Measurements from ENCODE around the gene VASH2.
"Not testable (repeated sequence)": the region's sequence is repeated elsewhere in the genome, so short reads cannot be mapped to it uniquely, and the experiment has no call there.

The VASH2 gene

DNA sequence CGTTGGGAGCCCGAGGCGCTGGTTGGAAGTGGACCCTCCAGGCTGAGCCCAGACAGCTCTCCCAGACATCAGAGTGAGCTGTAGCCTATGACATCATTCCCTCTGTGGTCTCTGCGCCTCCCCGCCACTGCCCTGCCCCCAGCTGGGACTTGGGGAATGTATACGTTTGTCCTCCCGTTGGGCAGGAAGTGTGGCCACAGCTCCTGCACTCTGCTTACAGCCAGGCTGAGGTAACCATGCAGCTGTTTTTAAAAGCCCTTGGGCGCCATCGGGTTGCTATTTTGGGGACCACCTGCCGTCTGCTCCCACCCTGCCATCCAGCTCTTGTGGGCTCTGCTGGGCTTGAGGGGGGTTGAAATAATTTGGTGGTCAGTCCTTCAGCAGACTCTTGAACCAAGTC lies 7.8 kb downstream of the VASH2 start:
- Histone ChIP-seq H3K9ac (ENCODE audit: low read length) (no peak overlapping the region), H3K27me3 (replicated peaks; ENCODE audit: control insufficient read depth, insufficient read depth, low read length) (peaks cover 73% of the 10 kb centered on the region), H3K36me3 (ENCODE audit: control insufficient read depth, insufficient read depth, low read length, severe bottlenecking) (no peaks in the 10 kb centered on the region), H3K9me3 (ENCODE audit: control insufficient read depth, low read length) (no peaks in the 10 kb centered on the region), H3K4me1 (ENCODE audit: control insufficient read depth, insufficient read depth, low read length) (no peaks in the 10 kb centered on the region), H3K4me3 (ENCODE audit: low read length) (no peak overlapping the region)
- no peak for DNase-seq (ENCODE audit: low read depth)

DNA sequence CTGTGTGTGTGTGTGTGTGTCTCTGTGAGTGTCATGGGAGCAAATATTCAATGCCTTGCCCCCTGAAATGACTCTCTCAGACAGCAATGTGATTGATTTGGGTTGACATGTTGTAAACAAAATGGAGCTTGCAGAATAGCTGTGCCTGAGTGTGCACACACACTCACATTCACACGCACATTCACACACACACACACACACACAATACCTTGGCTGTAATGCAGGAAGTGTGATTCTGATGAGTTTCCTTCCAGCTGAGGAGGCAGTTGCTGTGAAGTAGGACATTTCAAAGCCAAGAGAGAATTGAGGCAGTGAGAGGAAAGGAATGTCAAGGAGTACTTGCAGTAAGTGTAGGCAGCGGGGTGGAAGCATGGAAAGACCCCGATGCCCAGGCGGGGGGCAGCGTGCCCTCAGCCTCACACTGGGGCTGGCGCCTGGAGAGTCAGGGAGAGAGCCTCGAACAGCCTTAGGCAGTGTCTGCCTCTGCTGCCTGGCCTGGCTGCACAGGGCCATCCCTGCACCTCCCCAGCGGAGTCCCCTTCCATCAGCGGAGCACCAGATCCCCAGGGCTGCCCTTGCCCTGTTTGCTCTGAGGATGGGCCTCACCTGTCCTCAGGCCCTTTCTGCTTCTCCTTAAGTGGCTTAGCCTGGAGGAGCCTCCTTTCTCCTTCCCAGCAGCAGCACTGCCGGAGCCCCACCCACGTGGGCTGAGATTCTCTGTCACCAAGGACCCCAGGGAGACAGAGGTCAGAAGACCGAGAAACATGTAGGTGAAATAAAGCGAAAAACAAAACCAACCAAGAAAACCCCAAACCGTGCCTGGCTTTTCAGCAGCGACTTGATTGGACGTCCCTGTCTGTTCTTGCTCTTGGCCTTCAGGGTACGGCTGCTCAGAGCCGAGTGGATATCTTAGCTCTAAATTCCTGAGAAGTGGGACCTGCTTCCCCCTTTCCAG lies 9.2 kb downstream of the VASH2 start:
- H3K4me1 ChIP-seq (ENCODE audit: control insufficient read depth, insufficient read depth, low read length), result no peaks in the 10 kb centered on the region
- DNase-seq (ENCODE audit: low read depth), result no peak

DNA sequence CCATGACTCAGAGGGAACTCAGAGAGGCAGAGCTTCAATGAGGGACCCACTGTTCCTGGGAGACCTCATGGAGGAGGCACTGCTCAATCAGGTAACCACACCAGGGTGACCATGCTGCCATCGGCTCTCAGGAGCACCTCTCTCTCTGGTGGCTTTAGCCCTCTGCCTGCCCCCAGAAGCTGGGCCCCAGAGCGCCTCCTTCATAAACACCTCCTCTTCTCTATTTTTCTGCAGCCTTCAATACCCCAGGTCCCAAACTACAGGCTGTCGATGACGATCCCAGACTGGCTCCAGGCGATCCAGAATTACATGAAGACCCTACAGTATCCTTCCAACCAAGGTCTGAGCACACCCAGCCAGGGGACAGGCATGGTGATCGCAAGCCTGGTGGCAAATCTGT lies 10.6 kb downstream of the VASH2 start:
- no peak for DNase-seq (ENCODE audit: low read depth)
- Histone ChIP-seq H3K4me1 (ENCODE audit: control insufficient read depth, insufficient read depth, low read length) (no peaks in the 10 kb centered on the region), H3K4me3 (ENCODE audit: low read length) (no peak overlapping the region), H3K9ac (ENCODE audit: low read length) (no peak overlapping the region), H3K27me3 (replicated peaks; ENCODE audit: control insufficient read depth, insufficient read depth, low read length) (peaks cover 65% of the 10 kb centered on the region), H3K36me3 (ENCODE audit: control insufficient read depth, insufficient read depth, low read length, severe bottlenecking) (no peaks in the 10 kb centered on the region), H3K9me3 (ENCODE audit: control insufficient read depth, low read length) (no peaks in the 10 kb centered on the region)

More for the DNA sequence above, 9.2 kb downstream of the VASH2 start:
- no peaks in the 10 kb centered on the region for H3K9me3 ChIP-seq (ENCODE audit: control insufficient read depth, low read length)
- H3K36me3 ChIP-seq (ENCODE audit: control insufficient read depth, insufficient read depth, low read length, severe bottlenecking), result no peaks in the 10 kb centered on the region
- no peak overlapping the region for H3K4me3 ChIP-seq (ENCODE audit: low read length)
- peaks cover 77% of the 10 kb centered on the region for H3K27me3 ChIP-seq (replicated peaks; ENCODE audit: control insufficient read depth, insufficient read depth, low read length)
- no peak overlapping the region for H3K9ac ChIP-seq (ENCODE audit: low read length)

DNA sequence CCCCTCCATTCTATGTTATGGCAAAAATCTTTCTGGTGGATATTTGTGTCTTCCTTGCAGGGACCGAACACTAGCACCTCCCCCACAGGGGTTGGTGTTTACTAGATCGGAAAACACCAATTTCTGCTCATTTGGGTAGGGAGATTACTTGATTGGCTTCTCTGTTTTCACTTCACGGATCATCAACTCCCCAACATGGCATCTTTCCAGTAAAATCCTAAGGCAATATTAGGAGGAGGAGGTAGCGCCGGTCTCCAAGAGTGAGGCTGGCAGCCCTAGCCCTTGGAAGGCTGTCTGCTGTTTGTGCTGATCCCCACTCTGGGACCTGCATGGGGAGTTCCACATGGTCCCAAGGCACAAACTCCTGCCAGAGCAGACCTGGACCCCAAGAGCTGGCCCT lies 12.2 kb downstream of the VASH2 start:
- DNase-seq (ENCODE audit: low read depth), result no peak
- H3K27me3 ChIP-seq (replicated peaks; ENCODE audit: control insufficient read depth, insufficient read depth, low read length), result peaks cover 57% of the 10 kb centered on the region
- no peak overlapping the region for H3K9ac ChIP-seq (ENCODE audit: low read length)
- H3K9me3 ChIP-seq (ENCODE audit: control insufficient read depth, low read length), result no peaks in the 10 kb centered on the region
- H3K4me1 ChIP-seq (ENCODE audit: control insufficient read depth, insufficient read depth, low read length), result no peaks in the 10 kb centered on the region
- H3K36me3 ChIP-seq (ENCODE audit: control insufficient read depth, insufficient read depth, low read length, severe bottlenecking), result no peaks in the 10 kb centered on the region
- H3K4me3 ChIP-seq (ENCODE audit: low read length), result no peak overlapping the region

DNA sequence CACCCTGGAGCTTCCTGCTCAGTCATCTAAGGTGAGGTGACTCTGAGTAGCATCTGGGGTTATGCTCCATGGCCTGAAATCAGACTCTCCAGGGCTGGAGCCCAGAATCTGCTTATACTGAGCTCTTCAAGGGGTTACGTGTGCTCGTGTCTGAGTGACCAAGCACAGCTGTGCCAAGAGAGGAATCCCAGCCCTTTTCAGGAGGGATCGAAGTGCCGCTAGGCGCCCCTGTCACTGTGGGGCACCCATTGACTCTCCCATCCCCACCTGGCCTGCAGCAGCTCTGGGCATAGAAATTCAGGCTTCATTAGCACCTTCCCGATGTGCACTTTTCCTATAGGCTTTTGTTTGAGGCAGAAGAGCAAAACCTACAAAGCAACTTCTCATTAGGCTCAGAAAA lies 13.8 kb downstream of the VASH2 start:
- no peak for DNase-seq (ENCODE audit: low read depth)
- no peaks in the 10 kb centered on the region for H3K4me1 ChIP-seq (ENCODE audit: control insufficient read depth, insufficient read depth, low read length)
- no peak overlapping the region for H3K4me3 ChIP-seq (ENCODE audit: low read length)
- no peaks in the 10 kb centered on the region for H3K36me3 ChIP-seq (ENCODE audit: control insufficient read depth, insufficient read depth, low read length, severe bottlenecking)
- H3K9ac ChIP-seq (ENCODE audit: low read length), result no peak overlapping the region
- H3K9me3 ChIP-seq (ENCODE audit: control insufficient read depth, low read length), result no peaks in the 10 kb centered on the region
- H3K27me3 ChIP-seq (replicated peaks; ENCODE audit: control insufficient read depth, insufficient read depth, low read length), result peaks cover 47% of the 10 kb centered on the region

DNA sequence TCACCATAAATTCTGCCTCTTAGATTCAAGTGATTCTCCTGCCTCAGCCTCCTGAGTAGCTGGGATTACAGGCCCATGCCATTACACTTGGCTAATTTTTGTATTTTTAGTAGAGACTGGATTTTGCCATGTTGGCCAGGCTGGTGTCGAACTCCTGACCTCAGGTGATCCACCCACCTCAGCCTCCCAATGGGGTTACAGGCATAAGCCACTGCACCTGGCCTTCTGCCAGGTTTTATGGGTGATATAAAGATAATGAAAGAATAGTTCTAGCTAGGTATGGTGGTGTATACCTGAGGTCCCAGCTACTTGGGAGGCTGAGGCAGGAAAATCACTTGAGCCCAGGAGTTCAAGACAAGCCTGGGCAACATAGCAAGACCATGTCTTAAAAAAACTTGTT lies 14.7 kb downstream of the VASH2 start:
- H3K36me3 ChIP-seq (ENCODE audit: control insufficient read depth, insufficient read depth, low read length, severe bottlenecking); H3K4me3 ChIP-seq (ENCODE audit: low read length); H3K4me1 ChIP-seq (ENCODE audit: control insufficient read depth, insufficient read depth, low read length); H3K9me3 ChIP-seq (ENCODE audit: control insufficient read depth, low read length); DNase-seq (ENCODE audit: low read depth); H3K9ac ChIP-seq (ENCODE audit: low read length): not testable (repeated sequence)
- peaks cover 39% of the 10 kb centered on the region for H3K27me3 ChIP-seq (replicated peaks; ENCODE audit: control insufficient read depth, insufficient read depth, low read length)

DNA sequence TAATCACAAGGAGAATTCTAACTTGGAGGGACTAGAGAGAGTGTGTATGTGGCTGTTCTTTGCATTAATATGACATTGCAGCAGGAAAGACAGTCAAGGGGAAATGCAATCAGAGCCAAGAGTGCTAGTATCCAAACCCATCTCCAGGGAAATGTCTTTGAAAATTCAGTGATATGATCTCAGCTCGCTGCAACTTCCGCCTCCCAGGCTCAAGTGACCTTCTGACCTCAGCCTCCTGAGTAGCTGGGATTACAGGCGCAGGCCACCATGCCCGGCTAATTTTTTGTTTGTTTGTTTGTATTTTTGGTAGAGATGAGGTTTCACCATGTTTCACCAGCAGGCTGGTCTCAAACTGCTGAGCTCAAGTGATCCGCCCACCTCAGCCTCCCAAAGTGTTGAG lies 16.3 kb downstream of the VASH2 start:
- H3K4me3 ChIP-seq (ENCODE audit: low read length), result no peak overlapping the region
- H3K9me3 ChIP-seq (ENCODE audit: control insufficient read depth, low read length), result no peaks in the 10 kb centered on the region
- no peaks in the 10 kb centered on the region for H3K36me3 ChIP-seq (ENCODE audit: control insufficient read depth, insufficient read depth, low read length, severe bottlenecking)
- H3K9ac ChIP-seq (ENCODE audit: low read length), result no peak overlapping the region
- no peaks in the 10 kb centered on the region for H3K4me1 ChIP-seq (ENCODE audit: control insufficient read depth, insufficient read depth, low read length)
- DNase-seq (ENCODE audit: low read depth), result no peak
- H3K27me3 ChIP-seq (replicated peaks; ENCODE audit: control insufficient read depth, insufficient read depth, low read length), result peaks cover 40% of the 10 kb centered on the region

DNA sequence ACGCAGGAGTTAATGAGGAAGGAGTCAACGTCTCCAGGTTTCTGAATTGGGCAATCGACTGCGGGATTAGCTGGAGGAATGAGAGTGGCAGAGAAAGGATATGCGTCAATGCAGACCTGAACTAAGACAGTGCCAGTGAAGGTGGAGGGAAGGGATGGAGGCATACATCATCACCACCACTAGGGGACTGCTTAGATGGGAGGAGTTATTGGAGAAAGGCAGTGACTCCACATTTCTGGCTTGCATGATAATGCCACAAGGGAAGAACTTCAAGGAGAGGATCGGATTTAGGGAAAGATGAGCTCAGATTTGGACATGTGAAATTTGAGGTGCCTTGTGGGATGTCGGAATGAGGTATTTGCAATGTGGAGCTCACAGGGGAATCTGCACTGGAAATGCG lies 17.5 kb downstream of the VASH2 start:
- no peak overlapping the region for H3K9ac ChIP-seq (ENCODE audit: low read length)
- peaks cover 43% of the 10 kb centered on the region for H3K27me3 ChIP-seq (replicated peaks; ENCODE audit: control insufficient read depth, insufficient read depth, low read length)
- no peaks in the 10 kb centered on the region for H3K36me3 ChIP-seq (ENCODE audit: control insufficient read depth, insufficient read depth, low read length, severe bottlenecking)
- no peaks in the 10 kb centered on the region for H3K9me3 ChIP-seq (ENCODE audit: control insufficient read depth, low read length)
- no peaks in the 10 kb centered on the region for H3K4me1 ChIP-seq (ENCODE audit: control insufficient read depth, insufficient read depth, low read length)
- H3K4me3 ChIP-seq (ENCODE audit: low read length), result no peak overlapping the region
- DNase-seq (ENCODE audit: low read depth), result peak; percentile 40

DNA sequence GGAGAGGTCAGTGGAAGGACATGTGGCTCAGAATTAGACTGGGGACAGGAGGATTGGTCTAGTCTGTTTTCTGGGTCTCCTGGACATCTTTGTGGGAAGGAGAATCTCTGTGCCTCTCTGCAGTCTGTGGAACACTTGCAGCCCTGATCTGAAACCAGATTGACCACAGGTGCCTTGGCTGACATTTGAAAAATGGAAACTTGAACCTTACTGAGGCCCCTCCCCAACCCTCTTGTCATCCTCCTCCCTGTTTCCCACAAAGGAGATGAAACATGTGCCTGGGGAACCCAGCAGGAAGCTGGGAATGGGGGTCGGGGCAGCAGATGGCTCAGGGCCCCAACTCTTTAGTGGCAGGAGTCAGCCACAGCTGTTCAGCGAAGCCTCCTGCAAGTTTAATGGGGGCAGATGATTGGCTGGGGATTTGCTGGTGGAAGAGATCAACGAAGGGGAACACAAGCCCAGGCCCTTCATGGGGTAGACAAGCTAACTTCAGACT lies 18.1 kb downstream of the VASH2 start:
- Histone ChIP-seq H3K36me3 (ENCODE audit: control insufficient read depth, insufficient read depth, low read length, severe bottlenecking) (no peaks in the 10 kb centered on the region), H3K27me3 (replicated peaks; ENCODE audit: control insufficient read depth, insufficient read depth, low read length) (peaks cover 43% of the 10 kb centered on the region), H3K4me1 (ENCODE audit: control insufficient read depth, insufficient read depth, low read length) (no peaks in the 10 kb centered on the region), H3K9ac (ENCODE audit: low read length) (no peak overlapping the region), H3K9me3 (ENCODE audit: control insufficient read depth, low read length) (no peaks in the 10 kb centered on the region), H3K4me3 (ENCODE audit: low read length) (no peak overlapping the region)
- no peak for DNase-seq (ENCODE audit: low read depth)

DNA sequence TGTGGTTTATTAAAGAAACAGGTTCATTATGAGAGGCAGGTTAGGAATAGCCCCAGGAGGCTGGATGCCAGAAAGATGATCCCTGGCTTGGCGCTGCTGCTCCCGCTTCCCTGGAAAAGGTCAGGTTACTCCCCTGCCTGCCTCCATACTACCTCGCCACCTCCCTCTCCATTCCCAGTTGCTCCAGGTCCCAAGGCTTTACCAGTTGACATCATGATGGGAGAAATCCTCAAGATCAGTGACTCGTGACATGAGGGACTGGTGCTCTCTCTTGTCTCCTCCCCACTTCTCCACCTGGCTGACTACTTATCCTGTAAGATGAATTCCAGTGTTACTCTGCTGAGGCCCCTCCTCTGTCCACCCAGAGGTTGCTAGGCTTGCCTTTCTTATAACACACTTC lies 19.7 kb downstream of the VASH2 start:
- Histone ChIP-seq H3K4me3 (ENCODE audit: low read length) (no peak overlapping the region), H3K9ac (ENCODE audit: low read length) (no peak overlapping the region)
- DNase-seq (ENCODE audit: low read depth), result no peak

DNA sequence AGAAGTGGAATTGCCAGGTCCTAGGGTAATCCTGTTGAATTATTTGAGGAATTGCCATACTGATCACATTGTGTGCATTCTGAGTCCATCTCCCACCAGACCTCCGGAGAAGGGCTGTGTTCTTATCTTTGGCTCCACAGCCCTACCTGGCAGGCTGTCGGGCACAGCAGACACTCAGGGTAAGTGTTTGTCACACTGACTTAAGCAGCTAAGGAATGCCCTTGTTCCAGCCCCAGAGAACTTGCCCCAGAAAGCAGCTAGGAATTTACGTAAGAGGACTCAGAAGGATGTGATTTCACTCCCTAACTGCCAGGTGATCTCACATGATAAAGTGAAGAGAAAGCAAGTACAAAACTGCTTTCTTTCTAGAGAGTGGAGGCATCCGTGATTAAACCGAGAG lies 21.0 kb downstream of the VASH2 start:
- Histone ChIP-seq H3K27me3 (replicated peaks; ENCODE audit: control insufficient read depth, insufficient read depth, low read length) (peaks cover 44% of the 10 kb centered on the region), H3K4me3 (ENCODE audit: low read length) (no peak overlapping the region), H3K4me1 (ENCODE audit: control insufficient read depth, insufficient read depth, low read length) (peaks cover 6% of the 10 kb centered on the region), H3K9ac (ENCODE audit: low read length) (no peak overlapping the region), H3K36me3 (ENCODE audit: control insufficient read depth, insufficient read depth, low read length, severe bottlenecking) (no peaks in the 10 kb centered on the region), H3K9me3 (ENCODE audit: control insufficient read depth, low read length) (no peaks in the 10 kb centered on the region)
- no peak for DNase-seq (ENCODE audit: low read depth)

More for the DNA sequence above, 19.7 kb downstream of the VASH2 start:
- Histone ChIP-seq H3K27me3 (replicated peaks; ENCODE audit: control insufficient read depth, insufficient read depth, low read length) (peaks cover 44% of the 10 kb centered on the region), H3K4me1 (ENCODE audit: control insufficient read depth, insufficient read depth, low read length) (peaks cover under 1% of the 10 kb centered on the region), H3K36me3 (ENCODE audit: control insufficient read depth, insufficient read depth, low read length, severe bottlenecking) (no peaks in the 10 kb centered on the region), H3K9me3 (ENCODE audit: control insufficient read depth, low read length) (no peaks in the 10 kb centered on the region)
